ENCODE data around the gene NNT.

DNA sequence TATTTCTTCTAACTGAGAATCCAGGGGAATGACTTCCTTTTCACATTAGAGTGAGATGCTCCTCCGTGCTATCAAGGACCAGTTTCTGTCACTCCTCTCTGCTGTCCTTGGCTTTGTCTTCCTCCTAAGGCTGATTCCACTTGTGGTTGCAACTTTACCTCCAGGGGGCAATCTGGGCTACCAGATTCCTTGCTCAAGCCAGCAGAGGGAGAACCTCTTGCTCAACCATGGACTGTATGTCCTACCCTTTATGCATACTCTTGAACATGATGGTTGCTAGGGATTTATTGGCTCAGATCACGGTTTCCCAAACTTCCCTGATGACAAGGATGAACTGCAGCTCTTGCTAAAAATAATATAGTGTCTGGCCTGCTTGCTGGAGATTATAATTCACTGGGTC is 24.0 kb downstream of the NNT start:
- TF ChIP-seq, protein P1, sequence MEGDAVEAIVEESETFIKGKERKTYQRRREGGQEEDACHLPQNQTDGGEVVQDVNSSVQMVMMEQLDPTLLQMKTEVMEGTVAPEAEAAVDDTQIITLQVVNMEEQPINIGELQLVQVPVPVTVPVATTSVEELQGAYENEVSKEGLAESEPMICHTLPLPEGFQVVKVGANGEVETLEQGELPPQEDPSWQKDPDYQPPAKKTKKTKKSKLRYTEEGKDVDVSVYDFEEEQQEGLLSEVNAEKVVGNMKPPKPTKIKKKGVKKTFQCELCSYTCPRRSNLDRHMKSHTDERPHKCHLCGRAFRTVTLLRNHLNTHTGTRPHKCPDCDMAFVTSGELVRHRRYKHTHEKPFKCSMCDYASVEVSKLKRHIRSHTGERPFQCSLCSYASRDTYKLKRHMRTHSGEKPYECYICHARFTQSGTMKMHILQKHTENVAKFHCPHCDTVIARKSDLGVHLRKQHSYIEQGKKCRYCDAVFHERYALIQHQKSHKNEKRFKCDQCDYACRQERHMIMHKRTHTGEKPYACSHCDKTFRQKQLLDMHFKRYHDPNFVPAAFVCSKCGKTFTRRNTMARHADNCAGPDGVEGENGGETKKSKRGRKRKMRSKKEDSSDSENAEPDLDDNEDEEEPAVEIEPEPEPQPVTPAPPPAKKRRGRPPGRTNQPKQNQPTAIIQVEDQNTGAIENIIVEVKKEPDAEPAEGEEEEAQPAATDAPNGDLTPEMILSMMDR (IDR thresholded peaks at IDR 0.05 in 8 of 11, conservative IDR thresholded peaks at IDR 0.05 in 3 of 11): peak in 3 of 11 experiments; percentile 10 to 44 (median 13)
- no peak for TF ChIP-seq POLR2AphosphoS5 (IDR thresholded peaks at IDR 0.05)

All from spleen (tissue), 7 donors.